ENCODE measurements around the gene AIFM3.

DNA sequence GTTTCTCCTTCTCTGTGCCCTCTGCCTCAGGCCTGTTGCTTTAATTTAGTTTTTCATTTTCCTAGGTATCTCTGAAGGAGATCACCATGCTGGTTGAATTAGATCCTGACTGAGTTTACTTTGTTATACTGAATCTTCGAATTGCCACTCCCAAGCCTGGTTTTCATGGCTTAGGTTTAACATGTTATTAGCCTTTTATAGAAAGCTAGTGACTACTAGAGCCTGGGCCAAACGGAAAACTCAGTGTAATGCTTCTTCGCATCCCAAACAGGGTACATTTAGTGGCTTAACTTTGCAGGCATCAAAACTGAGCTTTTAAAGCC is 46.2 kb upstream of the AIFM3 start:
- TF ChIP-seq, protein P1, sequence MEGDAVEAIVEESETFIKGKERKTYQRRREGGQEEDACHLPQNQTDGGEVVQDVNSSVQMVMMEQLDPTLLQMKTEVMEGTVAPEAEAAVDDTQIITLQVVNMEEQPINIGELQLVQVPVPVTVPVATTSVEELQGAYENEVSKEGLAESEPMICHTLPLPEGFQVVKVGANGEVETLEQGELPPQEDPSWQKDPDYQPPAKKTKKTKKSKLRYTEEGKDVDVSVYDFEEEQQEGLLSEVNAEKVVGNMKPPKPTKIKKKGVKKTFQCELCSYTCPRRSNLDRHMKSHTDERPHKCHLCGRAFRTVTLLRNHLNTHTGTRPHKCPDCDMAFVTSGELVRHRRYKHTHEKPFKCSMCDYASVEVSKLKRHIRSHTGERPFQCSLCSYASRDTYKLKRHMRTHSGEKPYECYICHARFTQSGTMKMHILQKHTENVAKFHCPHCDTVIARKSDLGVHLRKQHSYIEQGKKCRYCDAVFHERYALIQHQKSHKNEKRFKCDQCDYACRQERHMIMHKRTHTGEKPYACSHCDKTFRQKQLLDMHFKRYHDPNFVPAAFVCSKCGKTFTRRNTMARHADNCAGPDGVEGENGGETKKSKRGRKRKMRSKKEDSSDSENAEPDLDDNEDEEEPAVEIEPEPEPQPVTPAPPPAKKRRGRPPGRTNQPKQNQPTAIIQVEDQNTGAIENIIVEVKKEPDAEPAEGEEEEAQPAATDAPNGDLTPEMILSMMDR (IDR thresholded peaks at IDR 0.05) = no peak
- no peak for TF ChIP-seq POLR2A (IDR thresholded peaks at IDR 0.05)
